GM19193 (cell line): ENCODE measurements around the gene CORIN.

Source experiments
- POLR2A ChIP-seq: IDR thresholded peaks from 4 replicates; pipeline ENCODE4 v1.6.1; 2011; ENCODE audit not compliant: insufficient read depth, insufficient read length; ENCODE audit errors: extremely low read depth

CORIN gene

DNA sequence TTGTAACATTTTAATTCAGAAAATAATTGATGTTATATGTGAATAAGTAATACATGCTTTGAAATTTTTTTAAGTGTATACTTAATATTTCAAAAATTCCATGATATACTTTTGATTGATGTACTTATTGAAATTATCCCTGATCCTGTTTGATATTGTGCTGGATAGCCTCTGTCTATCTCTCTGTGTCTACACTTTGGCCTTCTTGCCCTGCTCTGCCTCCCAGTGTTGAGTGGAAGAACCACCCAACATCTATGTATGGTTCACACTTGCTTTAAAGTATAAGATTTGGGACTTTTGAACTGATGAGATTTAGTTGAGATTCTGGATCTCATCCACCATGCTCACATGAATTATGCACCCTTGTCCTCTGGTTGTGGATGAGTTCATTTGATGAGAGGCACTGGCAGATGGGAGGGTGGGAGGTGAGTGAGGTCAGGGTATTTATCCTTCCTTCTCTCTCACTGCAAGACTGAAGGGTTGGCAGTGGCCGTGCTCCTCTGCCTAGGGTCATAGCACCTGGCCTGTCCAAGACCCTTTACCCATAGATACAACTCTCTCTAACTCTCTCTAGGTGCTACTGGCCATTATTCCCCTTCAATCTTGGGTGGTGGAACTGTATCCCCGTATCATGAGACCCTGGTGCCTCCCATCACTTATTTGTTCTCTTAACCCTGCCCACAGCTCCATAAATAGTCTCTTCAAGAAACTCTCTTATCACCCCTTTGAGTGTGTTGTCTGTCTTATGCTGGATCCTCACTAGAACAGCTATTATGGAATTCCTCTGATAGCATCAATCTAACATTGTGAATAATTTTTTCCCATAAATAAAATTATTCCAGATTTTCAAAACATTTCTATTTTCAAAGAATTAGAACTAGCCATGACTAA is 75.2 kb downstream of the CORIN start:
- TF ChIP-seq POLR2A: no peak

DNA sequence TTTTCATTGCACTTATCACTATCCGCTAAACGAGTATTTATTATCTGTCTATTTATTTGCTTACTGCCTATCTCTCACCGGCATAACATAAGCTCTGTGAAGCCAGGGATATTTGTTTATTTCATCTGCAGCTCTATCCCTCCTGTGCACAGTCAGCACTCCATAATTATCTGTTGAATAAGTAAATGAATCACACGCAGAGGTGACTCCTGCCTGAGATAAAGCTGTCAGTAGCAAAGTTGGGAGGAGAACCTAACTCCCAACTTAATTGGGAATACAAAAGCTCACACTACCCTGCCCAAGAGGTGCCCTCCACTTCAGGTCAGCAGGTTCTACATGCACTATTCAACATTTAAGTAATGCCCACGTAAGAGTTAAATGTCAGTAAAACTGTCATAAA is 85.7 kb downstream of the CORIN start:
- TF ChIP-seq POLR2A: no peak

- TF ChIP-seq POLR2A: no peak
These were observed 87.1 kb downstream of the CORIN start for GRCh38 chr4:47750788-47751187.

- TF ChIP-seq POLR2A: no peak
These were observed 88.0 kb downstream of the CORIN start for GRCh38 chr4:47749858-47750257.

GRCh38 chr4:47749060-47749459 is 88.8 kb downstream of the CORIN start:
- no peak for TF ChIP-seq POLR2A

- no peak for TF ChIP-seq POLR2A
These were observed 89.9 kb downstream of the CORIN start for GRCh38 chr4:47747846-47748494.

DNA sequence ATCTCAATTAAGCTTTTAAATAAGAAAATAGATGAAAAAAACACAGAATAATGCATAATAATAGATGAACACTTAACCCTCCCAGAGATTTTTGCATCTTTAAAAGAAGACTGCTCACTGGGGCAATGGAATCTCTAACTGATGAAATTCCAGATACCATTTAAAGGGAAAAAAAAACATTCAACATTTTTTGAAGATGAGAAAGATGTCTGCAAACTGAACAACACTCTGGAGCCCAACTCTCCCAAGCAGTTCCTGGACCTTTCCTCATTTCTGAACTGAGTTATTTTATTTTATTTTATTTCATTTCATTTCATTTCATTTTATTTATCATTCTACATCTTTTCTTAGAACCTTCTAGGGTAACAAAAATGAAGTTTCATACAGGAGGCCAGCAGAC is 90.7 kb downstream of the CORIN start:
- no peak for TF ChIP-seq POLR2A

DNA sequence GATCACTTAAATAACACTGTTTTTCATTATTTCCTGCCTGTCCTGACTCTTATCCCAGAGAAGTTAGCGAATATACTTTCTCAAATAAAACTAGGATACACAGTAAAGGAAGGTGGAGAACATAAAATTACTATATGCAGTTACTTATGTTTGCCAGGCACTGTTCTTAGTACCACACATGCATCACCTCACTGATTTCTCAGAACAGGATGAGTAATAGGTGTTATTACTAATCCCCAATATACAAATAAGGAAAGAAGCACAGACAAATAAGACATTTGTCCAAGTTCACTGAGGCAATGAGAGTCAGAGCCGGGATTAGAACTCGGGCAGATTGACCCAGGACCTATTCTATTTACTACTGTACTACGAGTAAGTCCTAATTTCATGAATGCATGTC is 91.7 kb downstream of the CORIN start:
- no peak for TF ChIP-seq POLR2A

- no peak for TF ChIP-seq POLR2A
These were observed 93.0 kb downstream of the CORIN start for GRCh38 chr4:47744843-47745382.

GRCh38 chr4:47744253-47744652 is 93.6 kb downstream of the CORIN start:
- TF ChIP-seq POLR2A: no peak

GRCh38 chr4:47741200-47741599 is 96.7 kb downstream of the CORIN start:
- TF ChIP-seq POLR2A: no peak

DNA sequence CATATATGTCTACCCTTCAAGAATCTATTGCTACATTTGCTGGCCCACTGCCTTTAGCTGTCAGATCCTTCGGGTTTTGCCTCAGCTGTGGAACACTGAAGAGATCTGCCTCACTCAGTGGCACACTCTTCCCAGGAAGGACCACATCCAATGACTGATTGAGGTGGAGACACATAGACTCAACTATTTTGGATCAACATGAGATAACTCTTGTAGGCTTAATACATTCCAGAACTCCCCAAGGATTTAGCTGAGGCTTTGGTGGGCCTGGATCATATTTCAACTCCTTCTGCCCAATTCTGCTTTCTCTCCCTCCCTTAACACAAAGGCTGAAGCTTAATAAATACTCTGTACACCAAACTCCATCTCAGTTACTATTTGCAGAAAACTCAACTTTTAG is 100.5 kb downstream of the CORIN start:
- TF ChIP-seq POLR2A: no peak

GRCh38 chr4:47736555-47736954 is 101.3 kb downstream of the CORIN start:
- TF ChIP-seq POLR2A: no peak

- TF ChIP-seq POLR2A: no peak
These were observed 101.7 kb downstream of the CORIN start for GRCh38 chr4:47736146-47736545.

GRCh38 chr4:47733302-47734175 is 104.3 kb downstream of the CORIN start:
- no peak for TF ChIP-seq POLR2A

- TF ChIP-seq POLR2A: no peak
These were observed 106.7 kb downstream of the CORIN start for GRCh38 chr4:47731182-47731581.

DNA sequence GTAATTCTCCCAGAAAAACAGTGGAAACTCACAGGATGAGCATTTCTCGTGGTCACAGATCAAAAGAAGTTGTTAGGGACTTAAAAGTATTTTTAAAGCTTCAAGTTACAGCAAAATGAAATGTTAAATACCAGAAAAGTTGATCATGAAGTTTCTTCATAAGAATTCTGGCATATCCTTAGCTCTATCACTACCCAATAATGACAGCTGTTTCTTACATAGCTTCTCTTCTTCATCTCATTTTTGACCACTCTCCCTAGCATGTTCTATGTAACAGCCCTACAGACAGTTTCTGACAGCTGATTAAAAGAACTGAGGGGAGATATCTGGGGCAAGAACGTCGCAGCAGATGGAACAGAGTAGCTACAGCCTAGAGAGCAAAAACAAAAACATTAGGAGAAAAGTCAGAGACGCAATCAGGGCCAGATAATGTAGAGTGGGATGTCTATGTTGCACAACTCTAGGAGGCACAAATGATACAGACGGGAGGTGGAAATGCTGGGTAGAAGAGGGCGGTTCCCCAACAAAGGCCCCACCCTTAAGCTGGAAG is 108.7 kb downstream of the CORIN start:
- no peak for TF ChIP-seq POLR2A
